Skeletal muscle cell (primary cell): ENCODE data around the gene WDR4.
"Not testable (repeated sequence)": the region's sequence is repeated elsewhere in the genome, so short reads cannot be mapped to it uniquely, and the experiment has no call there.

Source experiments
- DNase-seq: peaks from one replicate; pipeline ENCODE4 v3.0.0-alpha.2; 2010; ENCODE audit warnings: low read depth
- H3K4me3 ChIP-seq: 2 replicates; pipeline ENCODE4 v1.5.1; 2011; ENCODE audit warnings: low read depth, mild to moderate bottlenecking, control low read depth, low read length, moderate library complexity

The WDR4 gene

DNA sequence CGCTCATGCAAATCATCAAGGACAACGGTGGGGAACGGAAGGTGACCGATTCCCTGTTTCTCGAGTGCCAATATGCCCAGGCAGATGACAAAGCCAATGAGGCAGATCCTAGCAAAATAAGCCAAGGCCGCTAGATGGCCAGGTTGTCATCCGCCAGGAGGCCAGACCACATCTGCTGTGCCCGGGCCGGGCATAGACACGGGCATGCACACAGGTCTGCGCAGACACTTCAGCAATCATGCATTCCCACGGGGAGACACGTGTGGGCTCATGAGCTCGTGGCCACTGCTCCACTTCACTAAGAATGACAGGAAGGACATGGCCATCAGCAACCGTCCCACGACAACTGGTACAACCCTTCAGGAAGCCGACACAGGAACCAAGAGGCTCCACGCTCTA, 23.4 kb downstream of the WDR4 start:
- no peak overlapping the region for H3K4me3 ChIP-seq
- no peak for DNase-seq

DNA sequence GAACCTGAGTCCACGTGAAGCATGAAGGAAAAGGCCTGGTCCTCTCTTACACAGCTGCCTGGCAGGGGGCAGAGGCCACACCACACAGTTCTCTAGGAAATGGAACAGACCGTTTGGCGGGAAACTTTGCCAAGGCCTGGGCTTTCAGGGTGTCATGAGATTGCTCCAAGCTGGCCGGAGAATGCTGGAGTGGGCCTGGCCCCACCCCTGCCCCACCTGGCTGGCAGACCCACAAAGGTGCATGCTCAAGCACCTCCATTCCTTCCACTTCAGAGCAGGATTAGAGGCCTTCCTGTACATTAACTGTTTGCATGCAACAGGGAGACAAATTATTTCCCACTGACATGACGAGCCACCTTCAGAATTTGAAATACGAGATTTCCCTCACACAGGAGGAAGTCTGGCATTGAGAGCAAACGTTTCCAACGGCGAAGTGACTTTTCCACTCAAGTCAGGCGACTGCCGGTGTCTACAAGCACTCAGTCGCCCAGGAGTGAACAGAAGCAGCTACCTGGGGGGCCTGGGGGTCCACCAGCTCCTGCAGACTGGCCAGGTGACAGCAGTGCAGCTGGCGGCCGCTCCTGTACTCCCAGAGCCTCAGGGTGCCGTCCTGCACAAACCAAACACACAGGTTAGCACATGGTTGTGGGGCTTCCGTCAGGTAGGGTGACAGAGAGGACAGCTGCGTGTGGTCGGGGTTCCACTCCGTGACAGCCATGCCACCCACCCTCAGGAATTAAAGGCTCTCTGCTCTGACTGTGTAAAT, 24.0 kb downstream of the WDR4 start:
- no peak for DNase-seq
- no peak overlapping the region for H3K4me3 ChIP-seq

DNA sequence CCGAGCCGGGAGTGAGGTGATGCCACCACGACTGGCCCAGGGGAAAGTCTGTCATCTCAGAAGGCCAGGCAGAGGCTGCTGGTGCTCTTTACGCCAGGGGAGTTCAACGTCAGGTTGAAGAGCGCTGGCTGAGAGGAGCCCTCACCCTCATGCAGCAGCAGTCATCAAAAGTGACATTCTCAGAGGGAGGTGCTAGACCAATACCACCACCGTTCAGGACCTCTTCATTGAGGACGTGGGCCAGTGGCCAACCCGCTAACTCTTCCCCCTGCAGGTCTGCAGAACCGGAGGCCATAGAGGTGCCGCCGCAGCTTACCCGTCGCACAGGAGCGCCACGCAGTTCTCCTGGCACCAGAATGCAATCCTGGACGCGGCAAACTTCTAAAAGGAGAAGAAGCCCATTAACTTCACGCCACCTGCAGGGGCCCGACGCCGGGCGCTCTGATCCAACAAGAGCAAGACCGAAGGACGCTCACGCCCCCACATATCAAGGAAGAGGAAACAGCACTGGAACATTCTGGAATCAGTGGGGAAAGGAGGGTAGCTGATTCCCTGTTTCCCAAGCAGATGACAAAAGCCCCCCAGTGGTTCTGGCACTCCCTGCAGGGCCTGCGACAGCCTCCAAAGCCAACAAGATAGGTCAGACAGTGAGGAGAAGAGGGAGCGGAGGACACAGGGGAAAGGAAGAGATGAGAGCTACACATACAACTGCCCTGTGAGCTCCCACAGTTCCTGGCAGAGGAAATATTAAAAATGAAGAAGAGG, 24.9 kb downstream of the WDR4 start:
- DNase-seq = no peak
- H3K4me3 ChIP-seq = no peak overlapping the region

DNA sequence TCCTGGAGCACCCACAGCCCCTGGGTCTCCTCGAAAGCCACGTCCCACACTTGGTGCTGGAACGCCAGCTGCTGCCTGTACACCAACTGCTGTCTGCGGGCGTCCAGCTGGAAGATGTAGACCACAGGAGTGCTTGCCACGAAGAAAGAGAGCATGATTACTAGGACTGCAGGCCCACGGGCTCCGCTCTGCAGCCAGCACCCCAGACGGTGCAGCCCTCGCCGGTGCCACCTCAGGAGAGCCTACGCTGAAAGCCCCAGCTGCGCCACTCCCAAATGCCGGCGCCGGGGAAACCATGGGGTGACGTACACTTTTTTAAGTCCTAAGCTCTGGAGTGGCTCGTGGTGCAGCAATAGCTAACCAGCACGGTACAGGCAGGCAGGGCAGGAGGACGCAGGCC, 25.7 kb downstream of the WDR4 start:
- DNase-seq = no peak

DNA sequence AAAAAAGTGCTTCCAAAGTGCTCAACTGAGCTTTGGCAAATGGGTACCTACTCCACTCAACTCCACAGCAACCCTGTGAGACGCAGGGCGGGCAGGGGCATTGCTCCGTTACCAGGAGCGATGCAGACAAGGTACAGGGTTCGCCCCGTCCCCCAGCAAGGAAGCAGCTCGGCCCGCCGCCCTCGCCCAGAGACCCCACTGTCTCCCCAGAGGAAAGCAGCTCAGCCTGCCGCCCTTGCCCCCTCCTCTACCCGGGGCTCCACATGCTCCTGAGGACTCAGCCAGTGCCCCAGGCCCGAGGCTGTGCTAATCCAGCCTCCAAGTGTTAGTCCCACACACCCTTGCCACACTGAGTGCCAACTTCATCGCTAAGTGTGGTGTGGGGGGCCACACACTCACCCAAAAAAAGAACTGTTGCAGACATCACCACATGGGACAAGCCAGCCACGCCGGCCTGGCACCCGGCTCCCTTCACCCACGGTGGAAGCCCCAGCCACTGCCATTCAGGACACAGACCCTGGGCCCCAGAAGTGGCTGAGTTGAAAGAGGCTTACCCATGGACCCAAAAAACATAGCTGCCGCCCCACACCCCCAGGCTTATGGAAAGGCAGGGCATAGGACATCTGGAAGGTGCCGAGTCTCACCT, 26.3 kb downstream of the WDR4 start:
- no peak overlapping the region for H3K4me3 ChIP-seq

More for the DNA sequence above, 25.7 kb downstream of the WDR4 start:
- H3K4me3 ChIP-seq = no peak overlapping the region

DNA sequence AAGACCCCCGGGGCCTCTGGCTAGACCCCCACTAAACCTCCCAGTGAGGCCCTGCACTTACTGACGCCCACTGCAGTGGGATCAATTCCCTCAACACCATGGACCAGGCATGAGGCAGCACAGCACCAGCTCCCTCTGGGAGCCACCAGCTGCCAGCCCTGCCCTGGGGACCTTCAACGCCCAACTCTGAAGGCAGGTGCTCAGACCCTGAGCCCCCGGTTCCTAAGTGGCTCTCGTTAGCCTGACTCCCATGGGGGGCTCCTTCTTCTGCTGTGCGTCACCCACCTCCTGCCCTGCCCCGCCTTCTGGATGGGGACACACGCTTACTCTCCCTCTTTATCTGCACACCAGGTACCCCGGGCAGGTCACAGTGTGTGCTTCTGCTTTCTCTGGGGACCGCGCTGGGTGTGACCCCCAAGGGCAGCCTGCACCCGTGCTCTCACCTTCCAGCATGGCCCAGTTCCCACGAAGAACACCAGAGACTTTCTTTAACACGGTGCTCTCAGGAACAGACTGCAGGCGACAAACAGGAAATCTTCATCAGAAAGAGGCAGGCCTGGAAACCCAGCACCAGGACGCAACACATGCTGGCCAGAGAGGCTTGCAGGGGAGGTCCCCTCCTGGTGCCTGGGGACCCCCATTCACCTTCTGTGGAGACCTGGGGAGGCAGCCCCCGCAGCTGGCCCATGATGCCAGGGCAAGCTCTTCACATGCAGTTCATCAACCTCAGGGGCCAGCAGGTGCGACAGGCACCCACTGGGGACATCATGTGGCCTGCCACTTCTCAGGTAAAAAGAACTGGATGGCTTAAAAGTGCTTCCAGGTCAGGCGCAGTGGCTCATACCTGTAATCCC, 27.3 kb downstream of the WDR4 start:
- H3K4me3 ChIP-seq = no peak overlapping the region
- DNase-seq = no peak

More for the DNA sequence above, 26.3 kb downstream of the WDR4 start:
- DNase-seq = no peak

DNA sequence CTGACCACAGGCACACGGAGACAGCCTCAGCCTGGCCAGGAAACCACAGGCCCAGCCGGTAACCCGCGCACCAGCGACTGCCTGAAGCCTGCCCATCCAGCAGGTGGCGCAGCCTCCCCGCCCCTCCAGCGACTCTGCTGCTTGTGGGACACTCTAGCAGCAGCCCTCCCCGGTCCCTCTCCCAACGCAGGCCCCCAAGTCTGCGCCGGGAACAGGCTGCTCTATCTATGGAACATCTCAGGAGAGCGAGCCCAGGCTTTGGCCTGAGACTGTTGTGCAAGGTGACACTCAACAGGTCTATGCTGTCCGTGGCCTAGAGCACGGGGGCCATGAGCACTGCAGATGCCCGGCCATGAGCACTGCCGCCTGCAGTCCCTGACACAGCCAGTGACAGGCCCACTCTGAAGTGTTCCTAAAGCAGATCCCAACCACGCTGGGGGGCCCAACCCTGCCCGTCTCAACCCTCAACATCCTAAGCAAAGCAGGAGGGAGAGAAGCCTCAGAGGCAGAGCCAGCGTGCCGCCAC, 28.4 kb downstream of the WDR4 start:
- DNase-seq = no peak
- no peak overlapping the region for H3K4me3 ChIP-seq

DNA sequence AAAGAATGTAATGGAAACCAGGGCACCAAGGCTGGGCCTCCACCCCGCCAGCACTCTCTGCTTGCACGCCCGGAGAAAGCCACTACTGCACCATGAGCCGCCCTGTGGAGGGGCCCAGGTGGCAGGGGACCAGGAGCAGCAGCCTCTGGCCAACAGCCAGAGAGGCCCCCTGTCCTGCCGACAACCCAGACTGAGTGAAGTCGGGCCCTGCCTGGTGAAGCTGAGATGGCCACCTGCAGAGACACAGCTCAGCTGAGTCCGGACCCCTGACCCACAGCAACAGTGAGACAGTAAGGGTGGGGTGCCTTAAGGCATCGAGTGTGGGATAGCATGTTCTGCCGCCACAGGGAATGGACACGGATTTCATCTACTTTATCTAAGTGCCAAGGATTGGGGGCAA, 28.9 kb downstream of the WDR4 start:
- DNase-seq = no peak
- H3K4me3 ChIP-seq = no peak overlapping the region

DNA sequence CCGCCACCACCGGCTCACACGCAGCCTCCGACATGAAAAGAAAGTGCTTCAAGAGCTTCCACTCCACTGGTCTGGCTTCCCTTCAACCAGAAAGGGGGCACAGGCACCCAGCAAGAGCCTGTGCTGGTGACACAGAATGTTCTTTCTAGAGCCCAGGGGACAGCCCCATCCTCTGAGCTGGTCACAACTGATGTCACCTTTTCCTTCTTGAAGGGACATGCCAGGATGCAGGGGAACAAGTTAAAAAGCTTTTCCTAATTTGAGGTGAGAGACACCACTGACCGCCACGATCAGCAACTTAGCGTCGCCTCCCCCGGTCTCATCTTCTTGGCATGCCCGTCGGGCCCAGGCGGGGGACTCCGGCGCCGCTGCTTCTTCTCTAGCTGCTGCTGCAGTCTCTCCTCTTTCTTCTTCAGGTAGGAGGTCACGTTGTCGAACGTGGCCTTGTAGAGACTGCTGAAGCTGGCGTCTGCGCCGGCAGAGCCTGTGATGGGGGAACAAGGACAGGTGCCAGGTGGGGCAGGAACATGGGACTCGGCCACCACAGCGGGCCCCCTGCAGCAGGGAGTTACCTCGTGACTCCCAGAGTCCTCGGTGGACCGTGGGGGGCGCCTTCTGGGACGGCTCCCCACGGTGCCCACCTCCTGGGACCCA, 29.5 kb downstream of the WDR4 start:
- H3K4me3 ChIP-seq = no peak overlapping the region
- no peak for DNase-seq

DNA sequence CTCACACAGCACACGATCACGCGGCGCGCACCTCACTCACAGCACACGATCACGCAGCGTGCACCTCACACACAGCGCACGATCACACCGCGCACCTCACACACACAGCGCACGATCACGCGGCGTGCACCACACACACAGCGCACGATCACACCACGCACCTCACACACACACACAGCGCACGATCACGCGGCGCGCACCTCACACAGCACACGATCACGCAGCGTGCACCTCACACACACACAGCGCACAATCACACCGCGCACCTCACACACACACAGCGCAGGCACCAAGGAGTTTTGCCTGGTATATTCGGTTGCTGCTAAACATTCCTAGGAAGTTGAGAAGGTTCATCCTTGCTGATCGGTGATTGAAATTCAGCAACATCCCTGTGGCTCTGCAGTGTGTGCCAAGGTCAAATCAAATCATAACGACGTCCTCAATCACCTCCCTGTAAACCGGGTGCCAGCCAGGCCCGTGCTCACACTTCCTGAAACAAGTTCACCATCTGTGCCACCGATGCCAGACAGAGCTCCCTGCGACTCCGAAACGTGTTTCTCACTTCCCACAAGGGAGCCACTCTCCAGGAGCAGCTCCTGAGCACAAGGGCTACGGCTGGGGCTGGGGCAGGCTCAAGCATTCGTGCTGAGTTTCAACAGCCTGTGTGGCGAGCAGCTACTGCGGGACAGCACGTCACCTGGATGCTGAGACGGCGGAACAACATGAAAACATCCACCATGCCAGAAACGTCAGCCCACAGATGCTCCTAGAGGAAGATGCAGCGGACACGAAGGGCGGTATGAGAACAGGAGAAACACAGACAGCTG, 30.2 kb downstream of the WDR4 start:
- H3K4me3 ChIP-seq = no peak overlapping the region
- no peak for DNase-seq

DNA sequence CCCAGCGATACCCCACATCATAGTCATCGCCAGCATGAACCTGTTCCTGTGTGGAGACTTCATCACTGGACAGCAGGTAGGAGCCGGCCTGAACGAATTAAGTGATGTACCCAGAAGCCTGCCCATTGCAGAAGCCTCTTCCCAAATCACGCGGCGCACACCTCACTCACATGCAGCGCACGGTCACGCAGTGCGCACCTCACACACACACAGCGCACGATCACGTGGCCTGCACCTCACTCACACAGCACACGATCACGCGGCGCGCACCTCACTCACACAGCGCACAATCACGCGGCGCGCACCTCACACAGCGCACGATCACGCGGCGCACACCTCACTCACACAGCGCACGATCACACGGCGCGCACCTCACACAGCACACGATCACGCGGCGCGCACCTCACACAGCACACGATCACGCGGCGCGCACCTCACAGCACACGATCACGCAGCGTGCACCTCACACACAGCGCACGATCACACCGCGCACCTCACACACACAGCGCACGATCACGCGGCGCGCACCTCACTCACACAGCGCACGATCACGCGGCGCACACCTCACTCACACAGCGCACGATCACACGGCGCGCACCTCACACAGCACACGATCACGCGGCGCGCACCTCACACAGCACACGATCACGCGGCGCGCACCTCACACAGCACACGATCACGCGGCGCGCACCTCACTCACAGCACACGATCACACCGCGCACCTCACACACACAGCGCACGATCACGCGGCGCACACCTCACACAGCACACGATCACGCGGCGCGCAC, 31.0 kb downstream of the WDR4 start:
- not testable (repeated sequence) for DNase-seq, H3K4me3 ChIP-seq

DNA sequence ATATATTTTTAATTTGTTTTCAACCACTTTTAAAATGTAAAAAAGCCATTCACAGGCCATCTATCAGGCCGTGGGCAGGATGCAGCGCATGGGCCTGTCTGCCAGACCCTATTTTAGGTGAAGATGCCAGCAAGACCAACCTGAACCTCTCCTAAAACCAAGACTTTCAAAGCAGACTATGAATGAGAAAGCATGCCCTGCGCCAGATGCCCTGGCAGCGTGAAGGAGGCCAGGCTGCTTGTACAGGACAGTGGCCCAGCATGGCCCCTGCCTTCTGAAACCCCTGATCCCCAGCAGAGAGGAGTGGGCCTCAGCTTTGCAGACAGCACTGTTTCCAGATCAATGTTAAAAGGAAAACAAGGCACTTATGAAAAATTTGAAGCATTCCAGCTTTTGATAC, 31.6 kb downstream of the WDR4 start:
- H3K4me3 ChIP-seq = no peak overlapping the region
- no peak for DNase-seq

DNA sequence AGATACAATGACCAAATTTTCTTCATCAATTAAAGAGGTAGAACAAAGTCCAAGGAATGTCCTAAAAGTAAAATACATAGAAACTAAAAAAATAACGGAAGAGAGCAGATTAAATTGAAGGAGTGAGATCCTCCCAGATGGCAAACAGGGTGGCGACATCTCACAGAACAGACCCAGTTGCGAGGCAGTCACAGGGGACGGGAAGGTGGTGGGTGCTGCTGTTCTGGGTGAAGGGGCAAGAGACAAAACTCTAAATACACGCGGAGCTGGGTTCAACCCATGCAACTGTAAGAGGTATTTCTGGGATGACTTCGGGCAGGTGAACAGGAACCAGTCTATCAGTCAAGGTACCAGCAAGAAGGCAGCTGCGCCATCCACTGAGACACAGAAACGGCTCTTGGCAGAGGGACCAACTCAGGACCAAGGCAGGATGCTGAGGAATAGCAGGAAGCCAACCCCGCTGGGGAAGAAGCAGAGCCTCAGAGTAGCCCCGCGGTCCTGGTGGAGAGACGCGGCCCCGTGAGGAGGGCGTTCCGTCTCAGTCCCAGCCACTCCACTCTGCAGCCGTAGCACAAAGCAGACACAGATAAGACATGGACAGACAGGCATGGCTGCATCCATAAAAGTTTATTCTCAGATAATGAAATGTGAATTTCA, 32.2 kb downstream of the WDR4 start:
- DNase-seq = no peak
- H3K4me3 ChIP-seq = no peak overlapping the region

DNA sequence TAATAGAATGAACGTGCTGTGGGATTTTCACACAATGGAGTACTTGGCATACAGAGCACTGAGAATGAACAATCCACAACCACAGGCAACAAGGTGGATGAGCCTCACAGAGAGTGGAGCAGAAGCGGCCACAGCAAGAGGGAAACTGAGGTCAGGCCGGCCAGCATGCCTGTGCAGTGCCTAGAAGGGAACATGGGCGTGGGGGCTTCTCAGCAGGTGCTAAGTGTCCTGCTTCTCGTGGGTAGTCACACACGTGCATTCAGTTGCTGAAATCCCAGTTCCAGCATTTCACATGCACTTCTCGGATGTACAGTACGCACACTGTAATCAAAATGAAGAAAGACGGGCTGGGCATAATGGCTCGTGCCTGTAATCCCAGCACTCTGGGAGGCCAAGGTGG, 33.1 kb downstream of the WDR4 start:
- H3K4me3 ChIP-seq = no peak overlapping the region
- DNase-seq = no peak

DNA sequence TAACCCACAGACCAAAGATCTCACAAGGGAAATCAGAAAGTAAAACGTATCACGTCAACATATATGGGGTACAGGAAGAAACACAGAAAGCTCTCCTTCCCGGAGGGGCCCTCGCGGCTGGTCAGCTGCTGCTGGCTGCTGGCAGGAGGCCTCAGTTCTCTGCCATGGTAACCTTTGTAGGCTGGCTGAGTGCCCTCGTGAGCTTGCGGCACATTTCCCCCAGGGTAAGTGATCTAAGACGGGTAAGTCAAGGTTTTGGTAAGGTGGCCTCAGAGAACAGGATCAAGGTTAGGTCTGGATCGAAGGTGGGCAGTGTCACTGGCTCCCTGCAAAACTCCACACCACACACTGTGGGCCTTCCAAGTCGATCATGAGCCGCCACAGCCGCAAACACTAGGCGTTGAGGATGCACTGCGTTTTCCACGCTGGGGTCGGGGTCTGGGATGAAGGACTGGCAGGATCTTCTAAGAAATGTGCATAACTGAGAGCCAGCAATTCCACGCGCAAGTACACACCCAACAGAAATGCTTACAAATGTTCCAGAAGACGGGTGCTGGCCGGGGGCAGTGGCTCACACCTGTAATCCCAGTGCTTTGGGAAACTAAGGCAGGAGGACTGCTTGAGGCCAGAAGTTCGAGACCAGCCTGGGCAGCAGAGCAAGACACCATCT, 33.9 kb downstream of the WDR4 start:
- DNase-seq = no peak
- no peak overlapping the region for H3K4me3 ChIP-seq

DNA sequence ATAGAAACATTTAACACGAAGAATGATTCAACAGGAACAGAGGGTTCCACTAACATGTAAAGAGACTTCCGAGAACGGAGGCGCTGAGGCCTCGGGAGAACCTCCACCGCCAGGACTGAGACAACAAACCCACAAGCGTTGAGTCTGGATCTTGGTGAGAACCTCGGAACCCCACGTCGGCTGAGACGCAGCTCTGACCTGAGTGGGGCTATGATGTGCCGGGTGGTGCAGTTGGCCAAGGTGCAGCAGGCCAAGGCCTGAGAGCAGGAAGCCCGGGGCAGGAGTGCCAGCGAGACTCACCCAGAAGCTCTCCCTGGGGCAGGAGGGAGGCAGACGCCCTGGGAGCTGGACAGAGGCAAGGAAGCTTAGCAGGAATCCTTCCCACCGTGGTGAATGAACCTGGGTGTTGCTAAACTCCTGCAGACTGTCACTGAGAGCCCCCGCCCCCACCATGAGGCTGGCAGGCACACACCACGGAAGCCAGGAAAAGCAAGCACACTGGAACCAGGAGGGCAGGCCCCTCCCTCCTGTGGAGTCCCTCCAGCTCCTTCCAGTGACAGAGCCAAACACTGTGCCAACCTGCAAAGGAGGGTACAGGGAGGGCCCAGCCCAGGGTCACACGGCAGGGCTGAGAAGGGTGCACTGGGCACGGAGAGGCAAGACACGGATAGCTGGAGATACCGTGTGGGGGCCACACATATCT, 34.8 kb downstream of the WDR4 start:
- H3K4me3 ChIP-seq = no peak overlapping the region
- DNase-seq = no peak
